HEK293T (cell line): Measurements from ENCODE around the gene SMYD4.

Experiments
- CTCF ChIA-PET: fragments of 350-600 bp; formaldehyde crosslinking; extraction: SDS; loops from one replicate; lab custom pipeline; 2021; ENCODE audit warnings: antibody characterized with exemption, inconsistent platforms; lab: Yijun Ruan, JAX
- POLR2A ChIA-PET: fragments of 350-600 bp; formaldehyde crosslinking; extraction: SDS; loops from one replicate; lab custom pipeline; 2020; ENCODE audit warnings: antibody characterized with exemption, inconsistent platforms; lab: Yijun Ruan, JAX
- DNase-seq: peaks from one replicate; pipeline ENCODE4 v3.0.0; 2012; ENCODE audit warnings: mixed read lengths; ENCODE audit errors: extremely low spot score
- ARNT ChIP-seq: fragments of 450-650 bp; IDR thresholded peaks from 2 replicates; pipeline ENCODE4 v1.6.1; 2017; ENCODE audit warnings: mild to moderate bottlenecking
- BHLHE40 ChIP-seq: fragments of 450-650 bp; IDR thresholded peaks from 2 replicates; pipeline ENCODE4 v1.6.1; 2016; ENCODE audit warnings: mild to moderate bottlenecking, moderate library complexity, borderline replicate concordance
- CTBP1 ChIP-seq: fragments of 450-650 bp; IDR thresholded peaks from 2 replicates; pipeline ENCODE4 v1.6.1; 2016; ENCODE audit warnings: borderline replicate concordance
- ELF4 ChIP-seq: fragments of 450-650 bp; IDR thresholded peaks from 2 replicates; pipeline ENCODE4 v1.6.1; 2017; ENCODE audit warnings: antibody characterized with exemption
- FOXA1 ChIP-seq: fragments of 450-650 bp; IDR thresholded peaks from 2 replicates; pipeline ENCODE4 v1.6.1; 2016; ENCODE audit warnings: mild to moderate bottlenecking
- FOXK2 ChIP-seq: fragments of 450-650 bp; IDR thresholded peaks from 2 replicates; pipeline ENCODE4 v1.6.1; 2016; ENCODE audit warnings: mild to moderate bottlenecking
- FOXM1 ChIP-seq: fragments of 450-650 bp; IDR thresholded peaks from 2 replicates; pipeline ENCODE4 v1.6.1; 2017; ENCODE audit warnings: mild to moderate bottlenecking, borderline replicate concordance
- HDGF ChIP-seq: fragments of 450-650 bp; IDR thresholded peaks from 2 replicates; pipeline ENCODE4 v1.6.1; 2017; ENCODE audit warnings: antibody characterized with exemption, borderline replicate concordance
- L3MBTL2 ChIP-seq: fragments of 450-650 bp; conservative IDR thresholded peaks from 2 replicates; pipeline ENCODE4 v1.6.1; 2016; ENCODE audit warnings: mild to moderate bottlenecking
- LEF1 ChIP-seq: fragments of 450-650 bp; IDR thresholded peaks from 2 replicates; pipeline ENCODE4 v1.6.1; 2017; ENCODE audit warnings: mild to moderate bottlenecking, borderline replicate concordance
- NFRKB ChIP-seq: fragments of 450-650 bp; IDR thresholded peaks from 2 replicates; pipeline ENCODE4 v1.6.1; 2016; ENCODE audit warnings: mild to moderate bottlenecking, moderate library complexity
- SP1 ChIP-seq: fragments of 450-650 bp; IDR thresholded peaks from 2 replicates; pipeline ENCODE4 v1.6.1; 2017
- SUZ12 ChIP-seq: fragments of 450-650 bp; IDR thresholded peaks from 2 replicates; pipeline ENCODE4 v1.6.1; 2016; ENCODE audit warnings: mild to moderate bottlenecking
- TARDBP ChIP-seq: fragments of 450-650 bp; IDR thresholded peaks from 2 replicates; pipeline ENCODE4 v1.6.1; 2016
- ZNF384 ChIP-seq: fragments of 450-650 bp; IDR thresholded peaks from 2 replicates; pipeline ENCODE4 v1.6.1; 2016
- TF ChIP-seq, protein P1 (sequence below): fragments of 450-650 bp; IDR thresholded peaks from 2 replicates; pipeline ENCODE4 v1.6.1; 2016

Gene SMYD4, protein sequence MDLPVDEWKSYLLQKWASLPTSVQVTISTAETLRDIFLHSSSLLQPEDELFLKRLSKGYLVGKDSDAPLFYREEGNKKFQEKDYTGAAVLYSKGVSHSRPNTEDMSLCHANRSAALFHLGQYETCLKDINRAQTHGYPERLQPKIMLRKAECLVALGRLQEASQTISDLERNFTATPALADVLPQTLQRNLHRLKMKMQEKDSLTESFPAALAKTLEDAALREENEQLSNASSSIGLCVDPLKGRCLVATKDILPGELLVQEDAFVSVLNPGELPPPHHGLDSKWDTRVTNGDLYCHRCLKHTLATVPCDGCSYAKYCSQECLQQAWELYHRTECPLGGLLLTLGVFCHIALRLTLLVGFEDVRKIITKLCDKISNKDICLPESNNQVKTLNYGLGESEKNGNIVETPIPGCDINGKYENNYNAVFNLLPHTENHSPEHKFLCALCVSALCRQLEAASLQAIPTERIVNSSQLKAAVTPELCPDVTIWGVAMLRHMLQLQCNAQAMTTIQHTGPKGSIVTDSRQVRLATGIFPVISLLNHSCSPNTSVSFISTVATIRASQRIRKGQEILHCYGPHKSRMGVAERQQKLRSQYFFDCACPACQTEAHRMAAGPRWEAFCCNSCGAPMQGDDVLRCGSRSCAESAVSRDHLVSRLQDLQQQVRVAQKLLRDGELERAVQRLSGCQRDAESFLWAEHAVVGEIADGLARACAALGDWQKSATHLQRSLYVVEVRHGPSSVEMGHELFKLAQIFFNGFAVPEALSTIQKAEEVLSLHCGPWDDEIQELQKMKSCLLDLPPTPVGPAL

DNA sequence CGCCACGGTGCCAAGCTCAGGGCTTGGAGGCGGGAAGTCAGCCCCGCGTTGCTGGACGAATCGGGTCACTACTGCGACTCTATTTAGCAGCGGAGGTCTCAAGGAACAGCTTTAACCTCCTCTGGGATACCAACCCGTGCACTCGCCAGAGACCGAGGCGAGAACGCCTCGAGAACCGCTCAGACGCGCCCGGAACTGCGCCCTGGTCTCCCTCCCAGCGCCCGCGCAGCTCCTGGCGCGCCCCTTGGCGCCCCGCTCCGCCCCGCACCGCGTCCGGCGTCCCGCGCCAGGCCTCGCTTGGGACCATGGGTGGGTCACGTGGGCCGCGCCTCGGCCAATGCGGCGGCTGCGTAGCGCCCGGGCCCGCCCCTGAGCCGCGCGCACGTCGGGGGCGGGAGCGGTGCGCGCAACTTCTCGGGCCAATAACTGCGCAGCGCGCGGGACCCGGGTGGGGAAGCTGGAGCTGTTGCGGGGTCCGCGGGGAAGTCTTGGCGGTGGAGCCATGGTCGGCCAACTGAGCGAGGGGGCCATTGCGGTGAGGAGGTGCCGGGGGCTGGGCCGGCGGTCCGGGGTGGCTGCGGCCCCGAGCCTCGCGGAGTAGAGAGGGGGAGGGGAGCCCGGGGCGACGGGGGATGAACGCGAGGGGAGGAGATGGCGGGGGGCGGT, at the start of gene SMYD4, which contains the start of gene RPA1:
Gene SMYD4 (minus strand): TSS at position 311 of the 666 bp plus-strand sequence. CDS start 1,908 bp downstream, outside the sequence.
Gene RPA1 (plus strand): TSS at position 414 of the 666 bp plus-strand sequence. CDS start 89 bp downstream, at position 503.
- POLR2A ChIA-PET: interaction anchor here (0.6 to 2.6 kb wide), 21 partner anchors 8 to 199 kb away, joined by 3 to 29 read pairs (median 4); partner anchors contain the start of gene SERPINF1
- no peak for TF ChIP-seq SUZ12
- no peak for TF ChIP-seq HDGF
- 0 out of 2 replicates have a peak, but pooled peaks have one; percentile 41 for TF ChIP-seq LEF1
- peak; percentile 56; the same call in 1 of the 2 replicates for TF ChIP-seq L3MBTL2
- no peak for TF ChIP-seq ARNT
- no peak for TF ChIP-seq NFRKB
- TF ChIP-seq FOXK2: no peak
- TF ChIP-seq TARDBP: no peak
- CTCF ChIA-PET: interaction anchor here (0.6 kb wide), 1 partner anchor 137 kb away, joined by 4 read pairs; no protein-coding TSS in a partner anchor
- peak; percentile 97 for DNase-seq

DNA sequence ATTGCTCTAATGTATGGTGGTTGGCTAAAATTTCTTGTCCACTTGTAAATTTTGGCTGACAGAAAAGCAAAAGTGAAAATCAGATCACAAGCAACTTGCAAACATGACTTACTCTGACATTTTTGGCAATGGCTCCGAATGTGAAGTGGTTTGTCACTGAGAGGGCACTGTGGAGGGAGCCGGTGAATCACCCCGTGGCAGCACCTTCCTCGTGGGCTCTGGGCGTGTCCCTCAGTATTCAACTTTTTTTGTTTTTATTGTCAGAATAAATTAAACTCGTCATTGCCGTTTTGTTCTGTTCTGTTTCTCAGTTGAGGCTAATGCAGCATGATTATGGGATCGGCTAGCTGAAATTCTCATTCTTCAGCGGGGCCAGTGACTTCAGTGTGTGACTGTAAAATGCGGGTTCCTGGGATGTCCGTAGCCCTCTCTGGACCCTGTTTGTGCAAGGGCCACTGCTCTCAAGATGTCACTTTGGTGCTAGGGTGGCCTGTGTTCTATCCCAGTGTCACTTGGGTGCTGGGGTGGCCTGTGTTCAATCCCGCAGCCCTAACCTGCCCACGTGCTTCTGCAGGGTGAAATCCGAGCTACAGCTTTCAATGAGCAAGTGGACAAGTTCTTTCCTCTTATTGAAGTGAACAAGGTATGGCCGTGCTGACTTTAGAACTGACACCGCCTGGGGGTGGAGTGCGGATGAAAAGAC, 48.9 kb upstream of the SMYD4 start:
- ChIA-PET CTCF (no interaction called here), POLR2A (no interaction called here)
- no peak for TF ChIP-seq BHLHE40
- no peak for TF ChIP-seq SP1
- no peak for TF ChIP-seq HDGF
- TF ChIP-seq, protein P1, sequence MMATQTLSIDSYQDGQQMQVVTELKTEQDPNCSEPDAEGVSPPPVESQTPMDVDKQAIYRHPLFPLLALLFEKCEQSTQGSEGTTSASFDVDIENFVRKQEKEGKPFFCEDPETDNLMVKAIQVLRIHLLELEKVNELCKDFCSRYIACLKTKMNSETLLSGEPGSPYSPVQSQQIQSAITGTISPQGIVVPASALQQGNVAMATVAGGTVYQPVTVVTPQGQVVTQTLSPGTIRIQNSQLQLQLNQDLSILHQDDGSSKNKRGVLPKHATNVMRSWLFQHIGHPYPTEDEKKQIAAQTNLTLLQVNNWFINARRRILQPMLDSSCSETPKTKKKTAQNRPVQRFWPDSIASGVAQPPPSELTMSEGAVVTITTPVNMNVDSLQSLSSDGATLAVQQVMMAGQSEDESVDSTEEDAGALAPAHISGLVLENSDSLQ: no peak
- TF ChIP-seq FOXA1: no peak
- TF ChIP-seq L3MBTL2: no peak
- TF ChIP-seq TARDBP: no peak
- no peak for TF ChIP-seq ELF4
- TF ChIP-seq ARNT: no peak
- no peak for TF ChIP-seq SUZ12
- TF ChIP-seq LEF1: no peak
- no peak for TF ChIP-seq FOXM1
- no peak for TF ChIP-seq ZNF384
- TF ChIP-seq FOXK2: no peak
- TF ChIP-seq CTBP1: no peak
- no peak for TF ChIP-seq NFRKB
- no peak for DNase-seq

DNA sequence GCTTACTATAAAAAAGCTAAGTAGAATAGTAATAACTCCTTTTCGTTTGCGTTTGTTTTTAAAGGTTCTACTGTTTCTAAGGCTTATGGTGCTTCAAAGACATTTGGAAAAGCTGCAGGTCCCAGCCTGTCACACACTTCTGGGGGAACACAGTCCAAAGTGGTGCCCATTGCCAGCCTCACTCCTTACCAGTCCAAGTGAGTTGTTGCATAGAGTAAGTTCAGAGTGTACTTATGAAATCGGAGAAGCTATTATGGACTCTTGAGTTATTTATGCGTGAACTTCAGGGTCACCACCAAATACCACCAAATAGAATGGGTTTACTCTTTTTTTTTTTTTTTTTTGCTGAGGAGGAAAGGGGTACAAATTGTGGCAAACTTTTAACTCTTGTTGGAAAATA, 45.9 kb upstream of the SMYD4 start:
- DNase-seq: no peak
- POLR2A ChIA-PET: no interaction called here
- TF ChIP-seq BHLHE40 (no peak), TARDBP (no peak), LEF1 (no peak), CTBP1 (no peak), SP1 (no peak), ZNF384 (no peak), ARNT (no peak), FOXM1 (no peak), FOXA1 (no peak), SUZ12 (no peak), L3MBTL2 (no peak), NFRKB (no peak), HDGF (no peak), FOXK2 (no peak), ELF4 (no peak)
- TF ChIP-seq, protein P1: no peak
- CTCF ChIA-PET: interaction anchor here (0.6 to 1.2 kb wide), 2 partner anchors 10 to 151 kb away, joined by 3 read pairs; no protein-coding TSS in a partner anchor

DNA sequence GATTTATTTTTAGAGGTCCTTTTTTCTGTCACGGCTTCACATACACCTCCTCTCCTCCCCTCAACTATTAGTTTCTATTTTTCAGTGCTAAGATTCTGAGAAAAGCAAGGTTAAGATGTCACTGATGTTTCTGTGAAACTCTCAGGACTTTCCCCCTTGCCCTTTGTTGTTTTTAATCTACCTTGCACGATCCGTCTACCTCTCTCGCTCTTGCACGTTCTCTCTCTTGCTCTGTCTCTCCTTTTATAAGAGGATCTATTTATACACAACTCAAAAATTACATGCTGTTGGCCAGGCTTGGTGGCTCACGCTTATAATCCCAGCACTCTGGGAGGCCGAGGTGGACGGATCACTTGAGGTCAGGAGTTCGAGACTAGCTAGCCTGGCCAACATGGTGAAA, 43.7 kb upstream of the SMYD4 start:
- ChIA-PET POLR2A (no interaction called here), CTCF (no interaction called here)
- no peak for DNase-seq
- TF ChIP-seq ARNT (no peak), NFRKB (no peak), LEF1 (no peak), ZNF384 (no peak), L3MBTL2 (no peak), BHLHE40 (no peak), CTBP1 (no peak), ELF4 (no peak), HDGF (no peak)
- TF ChIP-seq, protein P1: no peak

DNA sequence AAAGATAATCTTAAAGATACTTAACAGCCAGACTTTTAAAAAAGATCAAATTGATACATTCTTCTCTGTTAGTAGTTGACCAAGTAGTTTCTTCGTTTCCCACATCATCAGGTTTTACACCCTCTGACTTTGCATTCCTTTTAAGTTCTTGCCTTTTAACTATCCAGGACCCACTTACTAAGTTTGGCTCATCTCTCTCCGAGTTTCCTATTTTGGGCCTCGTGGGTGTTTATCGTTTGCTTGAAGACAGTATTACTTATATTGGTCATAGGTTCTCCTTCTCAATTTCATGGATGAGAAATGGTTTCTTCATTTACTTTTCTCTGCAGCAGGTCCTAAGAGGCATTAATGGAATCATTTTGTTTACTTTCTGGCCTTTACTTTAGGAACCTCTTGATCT, 43.3 kb upstream of the SMYD4 start:
- TF ChIP-seq L3MBTL2 (no peak), ELF4 (no peak), FOXA1 (no peak), SUZ12 (no peak), BHLHE40 (no peak), FOXK2 (no peak), ARNT (no peak), CTBP1 (no peak), NFRKB (no peak), HDGF (no peak), SP1 (no peak)
- ChIA-PET POLR2A (no interaction called here), CTCF (no interaction called here)
- no peak for DNase-seq
